ENCODE data around the gene HTRA3.

- TF ChIP-seq YY1 (IDR thresholded peaks at IDR 0.05; ENCODE audit: insufficient read depth, insufficient read length) (no peak), SUZ12 (IDR thresholded peaks at IDR 0.05; ENCODE audit: extremely low read depth, insufficient read depth, insufficient read length) (no peak), ZNF274 (IDR thresholded peaks at IDR 0.05; ENCODE audit: low read depth, low read length) (no peak)
Observed at GRCh38 chr4:8280876-8281440, 11.4 kb downstream of the HTRA3 start.

Measured in NT2/D1 (cell line).